HCT116 (cell line): Measurements from ENCODE around the gene CNTROB. TPM values are rescaled to one million over a fixed set of nuclear protein-coding genes. Genes with fewer than 3 reads are reported as not detected.

ENCODE experiments used
- ATAC-seq: fragments of 200-7000 bp; cut with Tn5 transposase; 2 replicates; pipeline ENCODE4 v1.9.1; 2020; ENCODE audit warnings: mild to moderate bottlenecking, moderate library complexity
- BruUV-seq: library from RNA; stranded (reverse); fragments of 400-500 nt; replicated peaks from 2 replicates; lab custom pipeline; 2021; lab: Mats Ljungman, UMichigan
- CTCF ChIA-PET: fragments of 300-600 bp; sonication (Branson Sonifier 250); formaldehyde crosslinking; loops from one replicate; lab custom pipeline; 2021; ENCODE audit warnings: antibody characterized with exemption; lab: Charles Lee
- POLR2A ChIA-PET: fragments of 300-600, 350-600 bp; sonication (Branson Sonifier 250); formaldehyde crosslinking; loops from one replicate; lab custom pipeline; 2021; ENCODE audit warnings: antibody characterized with exemption; lab: Charles Lee
- RAD21 ChIA-PET, 2 experiments: fragments of 300-600 bp; sonication (Branson Sonifier 250); formaldehyde crosslinking; loops; one replicate each; lab custom pipeline; 2023; ENCODE audit warnings: low total read pairs in 2 of 2; ENCODE audit not compliant: uncharacterized antibody in 2 of 2, unreplicated experiment in 2 of 2, low non-redundant PET in 1 of 2; lab: Charles Lee
- DNase-seq: peaks from one replicate; pipeline ENCODE4 v3.0.0-alpha.2; 2010; ENCODE audit warnings: low read depth, low spot score
- H2AFZ ChIP-seq: fragments of 200-600 bp; shearing (Covaris generic), sonication (generic); 2 replicates; pipeline ENCODE4 v1.6.1; 2017; ENCODE audit warnings: low read depth, mixed run types, mixed read lengths, antibody characterized with exemption, low read length; ENCODE audit not compliant: poor library complexity, severe bottlenecking
- H3K27ac ChIP-seq: 2 replicates; pipeline ENCODE4 v1.5.1; 2012; ENCODE audit warnings: low read depth, low read length
- H3K27me3 ChIP-seq: fragments of 200-600 bp; sonication (generic); 2 replicates; pipeline ENCODE4 v1.6.1; 2016; ENCODE audit warnings: mixed run types, low read length, mixed read lengths; ENCODE audit not compliant: insufficient read depth
- H3K36me3 ChIP-seq, 2 experiments: fragments of 200-500 bp in 1 of 2; fragments of 200-600 bp in 1 of 2; sonication (Bioruptor generic) in 1 of 2; sonication (generic) in 1 of 2; 2 replicates each; pipeline versions ENCODE4 v1.5.1 to v1.6.1; 2014 to 2016; ENCODE audit warnings: low read length in 2 of 2, inconsistent platforms in 1 of 2, mixed read lengths in 1 of 2, mixed run types in 1 of 2; ENCODE audit not compliant: insufficient read depth in 2 of 2, control insufficient read depth in 1 of 2
- H3K4me1 ChIP-seq, 2 experiments: fragments of 200-600 bp in 1 of 2; sonication (generic) in 1 of 2; 2 replicates each; pipeline versions ENCODE4 v1.5.1 to v1.6.1; 2012 to 2017; ENCODE audit warnings: low read length in 2 of 2, inconsistent platforms in 1 of 2, mild to moderate bottlenecking in 1 of 2, mixed read lengths in 1 of 2, mixed run types in 1 of 2, moderate library complexity in 1 of 2; ENCODE audit not compliant: insufficient read depth in 2 of 2, control insufficient read depth in 1 of 2
- H3K4me2 ChIP-seq: fragments of 200-600 bp; sonication (generic); 2 replicates; pipeline ENCODE4 v1.6.1; 2017; ENCODE audit warnings: mixed run types, low read length, mixed read lengths
- H3K4me3 ChIP-seq, 2 experiments: fragments of 200-600 bp in 1 of 2; sonication (generic) in 1 of 2; replicated peaks in 1 of 2; 2 replicates each; pipeline ENCODE4 v1.5.1; 2011 to 2016; ENCODE audit warnings: low read length in 2 of 2, control low read depth in 1 of 2, low read depth in 1 of 2, mild to moderate bottlenecking in 1 of 2, mixed read lengths in 1 of 2, mixed run types in 1 of 2
- H3K79me2 ChIP-seq: fragments of 200-600 bp; sonication (generic); 2 replicates; pipeline ENCODE4 v1.6.1; 2017; ENCODE audit warnings: mild to moderate bottlenecking, mixed run types, low read length, moderate library complexity, mixed read lengths; ENCODE audit not compliant: insufficient read depth
- H3K9ac ChIP-seq: fragments of 200-600 bp; sonication (generic); 2 replicates; pipeline ENCODE4 v1.6.1; 2016; ENCODE audit warnings: low read length, mixed read lengths
- H3K9me2 ChIP-seq: fragments of 200-600 bp; sonication (generic), shearing (Covaris generic); 2 replicates; pipeline ENCODE4 v1.6.1; 2017; ENCODE audit warnings: mixed run types, mild to moderate bottlenecking, moderate library complexity; ENCODE audit not compliant: insufficient read depth
- H3K9me3 ChIP-seq, 2 experiments: fragments of 200-500 bp in 1 of 2; fragments of 200-600 bp in 1 of 2; sonication (Bioruptor generic) in 1 of 2; sonication (generic) in 1 of 2; 2 replicates each; pipeline ENCODE4 v1.6.1; 2014 to 2017; ENCODE audit warnings: low read length in 2 of 2, mixed read lengths in 2 of 2, inconsistent platforms in 1 of 2, low read depth in 1 of 2, mild to moderate bottlenecking in 1 of 2, mixed run types in 1 of 2, moderate library complexity in 1 of 2; ENCODE audit not compliant: control insufficient read depth in 1 of 2, insufficient read depth in 1 of 2
- H4K20me1 ChIP-seq: fragments of 200-600 bp; sonication (generic), shearing (Covaris generic); 2 replicates; pipeline ENCODE4 v1.6.1; 2017; ENCODE audit warnings: mixed run types, mild to moderate bottlenecking, moderate library complexity; ENCODE audit not compliant: insufficient read depth
- RAD21 ChIP-seq: IDR thresholded peaks from 2 replicates; pipeline ENCODE4 v1.6.1; 2012; ENCODE audit warnings: low read depth, mild to moderate bottlenecking
- SIN3A ChIP-seq: IDR thresholded peaks from 2 replicates; pipeline ENCODE4 v1.6.1; 2012; ENCODE audit warnings: low read depth
- intact Hi-C: fragments of 100-400 bp; cut with micrococcal nuclease; formaldehyde crosslinking; loops from 2 replicates; pipeline ENCODE4 v1.10.0; 2022
- total RNA-seq: library from RNA; stranded (reverse); gene quantifications from one replicate; pipeline ENCODE4 v1.2.1, GENCODE V29; 2021; ENCODE audit not compliant: unreplicated experiment
- TF ChIP-seq, protein P1 (sequence below), 3 experiments: fragments of 200-600 bp in 1 of 3; sonication (generic) in 1 of 3; IDR thresholded peaks in 2 of 3; conservative IDR thresholded peaks in 1 of 3; 2 replicates each; pipeline ENCODE4 v1.5.1; 2012 to 2017; ENCODE audit warnings: low read depth in 2 of 3, low read length in 2 of 3, antibody characterized with exemption in 1 of 3, borderline replicate concordance in 1 of 3, control low read depth in 1 of 3, mild to moderate bottlenecking in 1 of 3, mixed read lengths in 1 of 3, mixed run types in 1 of 3, moderate library complexity in 1 of 3; ENCODE audit not compliant: insufficient read depth in 1 of 3

Gene CNTROB
- total RNA-seq, 1 experiment from 2014 or later: 54.6 TPM

DNA sequence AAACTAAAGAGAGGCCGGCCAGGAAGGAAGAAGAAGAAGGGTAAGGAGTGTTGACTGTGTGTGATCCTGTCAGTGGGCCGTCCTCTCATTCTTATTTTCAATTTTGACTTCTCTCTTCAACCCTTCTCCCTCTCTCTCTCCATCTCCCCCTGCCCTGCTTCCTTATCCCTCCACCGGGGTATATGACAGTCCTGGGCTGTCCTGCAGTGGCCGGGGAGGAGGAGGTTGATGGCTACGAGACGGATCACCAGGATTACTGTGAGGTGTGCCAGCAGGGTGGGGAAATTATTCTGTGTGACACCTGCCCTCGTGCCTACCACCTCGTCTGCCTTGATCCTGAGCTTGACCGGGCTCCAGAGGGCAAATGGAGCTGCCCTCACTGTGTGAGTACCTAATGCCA, 37.8 kb upstream of the CNTROB start:
- no peak overlapping the region for H2AFZ ChIP-seq
- no peaks in the 10 kb centered on the region for H3K27me3 ChIP-seq
- H3K79me2 ChIP-seq: peaks cover 6% of the 10 kb centered on the region; the same call in 1 of the 2 replicates
- H3K4me2 ChIP-seq: no peak overlapping the region
- no peaks in the 10 kb centered on the region for H3K9me3 ChIP-seq
- DNase-seq: no peak
- no peaks in the 10 kb centered on the region for H3K9me2 ChIP-seq
- no peak overlapping the region for H3K9ac ChIP-seq
- no peak overlapping the region for H3K27ac ChIP-seq
- H3K4me3 ChIP-seq: no peak overlapping the region
- peaks cover 8% of the 10 kb centered on the region in 2 experiments for H3K4me1 ChIP-seq
- ATAC-seq: no peak
- ChIA-PET RAD21 (no interaction called here), CTCF (no interaction called here), POLR2A (no interaction called here)
- TF ChIP-seq RAD21: no peak
- peaks cover 34 to 35% of the 10 kb centered on the region in 2 experiments; a peak in 3 of 4 replicates for H3K36me3 ChIP-seq
- intact Hi-C loops: no loop called here
- H4K20me1 ChIP-seq: no peaks in the 10 kb centered on the region
- TSS peak; percentile 42 for BruUV-seq

DNA sequence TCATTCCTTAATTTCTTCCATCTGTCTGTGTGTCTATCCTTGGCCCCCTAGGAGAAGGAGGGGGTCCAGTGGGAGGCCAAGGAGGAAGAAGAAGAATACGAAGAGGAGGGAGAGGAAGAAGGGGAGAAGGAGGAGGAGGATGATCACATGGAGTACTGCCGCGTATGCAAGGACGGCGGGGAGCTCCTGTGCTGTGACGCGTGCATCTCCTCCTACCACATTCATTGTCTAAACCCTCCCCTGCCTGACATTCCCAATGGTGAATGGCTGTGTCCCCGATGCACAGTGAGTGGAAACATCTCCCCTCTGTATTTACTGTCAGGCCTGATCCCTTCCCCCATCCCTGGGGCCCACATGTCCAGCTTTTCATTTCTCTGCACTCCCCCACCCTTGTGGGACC, 37.1 kb upstream of the CNTROB start:
- POLR2A ChIA-PET: no interaction called here
- intact Hi-C loops: loop anchor here (5.0 kb wide), 1 partner anchor 73 kb away; no protein-coding TSS in a partner anchor

More for the DNA sequence above, 37.1 kb upstream of the CNTROB start:
- no TSS peak for BruUV-seq
- Histone ChIP-seq H3K4me3 (no peak overlapping the region), H4K20me1 (no peaks in the 10 kb centered on the region), H3K4me1 (peaks cover 2% of the 10 kb centered on the region in 2 experiments), H2AFZ (no peak overlapping the region), H3K79me2 (no peaks in the 10 kb centered on the region), H3K27me3 (no peaks in the 10 kb centered on the region), H3K4me2 (no peak overlapping the region), H3K9me3 (no peaks in the 10 kb centered on the region), H3K36me3 (peaks cover 38 to 39% of the 10 kb centered on the region in 2 experiments; a peak in 3 of 4 replicates), H3K9me2 (no peaks in the 10 kb centered on the region), H3K9ac (no peak overlapping the region), H3K27ac (no peak overlapping the region)
- DNase-seq: no peak
- ChIA-PET RAD21 (no interaction called here), CTCF (no interaction called here)
- TF ChIP-seq, protein P1, sequence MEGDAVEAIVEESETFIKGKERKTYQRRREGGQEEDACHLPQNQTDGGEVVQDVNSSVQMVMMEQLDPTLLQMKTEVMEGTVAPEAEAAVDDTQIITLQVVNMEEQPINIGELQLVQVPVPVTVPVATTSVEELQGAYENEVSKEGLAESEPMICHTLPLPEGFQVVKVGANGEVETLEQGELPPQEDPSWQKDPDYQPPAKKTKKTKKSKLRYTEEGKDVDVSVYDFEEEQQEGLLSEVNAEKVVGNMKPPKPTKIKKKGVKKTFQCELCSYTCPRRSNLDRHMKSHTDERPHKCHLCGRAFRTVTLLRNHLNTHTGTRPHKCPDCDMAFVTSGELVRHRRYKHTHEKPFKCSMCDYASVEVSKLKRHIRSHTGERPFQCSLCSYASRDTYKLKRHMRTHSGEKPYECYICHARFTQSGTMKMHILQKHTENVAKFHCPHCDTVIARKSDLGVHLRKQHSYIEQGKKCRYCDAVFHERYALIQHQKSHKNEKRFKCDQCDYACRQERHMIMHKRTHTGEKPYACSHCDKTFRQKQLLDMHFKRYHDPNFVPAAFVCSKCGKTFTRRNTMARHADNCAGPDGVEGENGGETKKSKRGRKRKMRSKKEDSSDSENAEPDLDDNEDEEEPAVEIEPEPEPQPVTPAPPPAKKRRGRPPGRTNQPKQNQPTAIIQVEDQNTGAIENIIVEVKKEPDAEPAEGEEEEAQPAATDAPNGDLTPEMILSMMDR (IDR thresholded peaks at IDR 0.05 in 2 of 3, conservative IDR thresholded peaks at IDR 0.05 in 1 of 3; ENCODE audit: borderline replicate concordance in 1 of 3, insufficient read depth in 1 of 3, low read depth in 2 of 3, low read length in 2 of 3): no peak
- no peak for TF ChIP-seq SIN3A
- no peak for ATAC-seq
